Thyroid gland (tissue), 4 donors: ENCODE results near the gene PCCA.

Experiments used
- POLR2A ChIP-seq, 2 donors: fragments of 450-650 bp; IDR thresholded peaks; one replicate each; pipeline ENCODE4 v1.6.1; 2017; ENCODE audit warnings: antibody characterized with exemption in 2 of 2, mild to moderate bottlenecking in 2 of 2, moderate library complexity in 1 of 2
- TF ChIP-seq, protein P1 (sequence below), 6 experiments: fragments of 200-600 bp in 3 of 6; fragments of 450-650 bp in 3 of 6; sonication (generic) in 3 of 6; IDR thresholded peaks; one replicate each; pipeline ENCODE4 v1.5.1; 2016 to 2019; ENCODE audit warnings: antibody characterized with exemption in 6 of 6, mild to moderate bottlenecking in 2 of 6, inconsistent platforms in 1 of 6, moderate library complexity in 1 of 6

DNA sequence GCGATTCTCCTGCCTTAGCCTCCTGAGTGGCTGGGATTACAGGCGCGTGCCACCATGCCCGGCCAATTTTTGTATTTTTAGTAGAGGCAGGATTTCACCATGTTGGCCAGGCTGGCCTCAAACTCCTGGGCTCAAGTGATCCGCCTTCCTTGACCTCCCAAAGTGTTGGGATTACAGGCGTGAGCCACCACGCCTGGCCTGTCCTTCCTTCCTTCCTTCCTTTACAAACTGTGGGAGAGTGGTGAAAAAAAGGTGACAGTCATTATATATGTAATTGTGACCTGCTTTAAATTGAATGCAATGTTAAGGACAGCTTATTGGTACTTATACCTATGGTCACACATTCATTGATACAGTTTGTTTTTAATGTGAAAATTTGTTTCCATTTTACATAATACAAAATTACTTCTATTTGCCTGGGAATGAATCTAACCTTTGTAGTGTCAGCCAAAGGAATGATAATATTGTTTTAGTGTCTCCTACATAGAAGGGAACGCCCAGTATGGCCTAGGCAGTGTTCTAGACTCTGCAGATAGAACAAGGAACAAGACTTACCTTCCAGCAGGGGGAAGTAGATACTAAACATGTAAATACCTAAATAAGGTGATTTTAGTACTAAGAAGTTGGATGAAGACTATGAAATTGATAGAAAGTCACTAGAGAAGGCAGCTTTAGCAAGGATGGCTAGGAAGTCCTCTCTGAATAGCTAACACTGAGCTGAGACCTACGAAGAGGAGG, 353.4 kb downstream of the PCCA start:
- TF ChIP-seq, protein P1, sequence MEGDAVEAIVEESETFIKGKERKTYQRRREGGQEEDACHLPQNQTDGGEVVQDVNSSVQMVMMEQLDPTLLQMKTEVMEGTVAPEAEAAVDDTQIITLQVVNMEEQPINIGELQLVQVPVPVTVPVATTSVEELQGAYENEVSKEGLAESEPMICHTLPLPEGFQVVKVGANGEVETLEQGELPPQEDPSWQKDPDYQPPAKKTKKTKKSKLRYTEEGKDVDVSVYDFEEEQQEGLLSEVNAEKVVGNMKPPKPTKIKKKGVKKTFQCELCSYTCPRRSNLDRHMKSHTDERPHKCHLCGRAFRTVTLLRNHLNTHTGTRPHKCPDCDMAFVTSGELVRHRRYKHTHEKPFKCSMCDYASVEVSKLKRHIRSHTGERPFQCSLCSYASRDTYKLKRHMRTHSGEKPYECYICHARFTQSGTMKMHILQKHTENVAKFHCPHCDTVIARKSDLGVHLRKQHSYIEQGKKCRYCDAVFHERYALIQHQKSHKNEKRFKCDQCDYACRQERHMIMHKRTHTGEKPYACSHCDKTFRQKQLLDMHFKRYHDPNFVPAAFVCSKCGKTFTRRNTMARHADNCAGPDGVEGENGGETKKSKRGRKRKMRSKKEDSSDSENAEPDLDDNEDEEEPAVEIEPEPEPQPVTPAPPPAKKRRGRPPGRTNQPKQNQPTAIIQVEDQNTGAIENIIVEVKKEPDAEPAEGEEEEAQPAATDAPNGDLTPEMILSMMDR (IDR thresholded peaks at IDR 0.05): no peak
- TF ChIP-seq POLR2A (IDR thresholded peaks at IDR 0.05): no peak
